HK-2 (cell line): ENCODE data around the gene FERMT3.

Source experiments
- DNase-seq: peaks from one replicate; pipeline ENCODE4 v3.0.0-alpha.2; 2018; ENCODE audit not compliant: unreplicated experiment

FERMT3 gene

DNA sequence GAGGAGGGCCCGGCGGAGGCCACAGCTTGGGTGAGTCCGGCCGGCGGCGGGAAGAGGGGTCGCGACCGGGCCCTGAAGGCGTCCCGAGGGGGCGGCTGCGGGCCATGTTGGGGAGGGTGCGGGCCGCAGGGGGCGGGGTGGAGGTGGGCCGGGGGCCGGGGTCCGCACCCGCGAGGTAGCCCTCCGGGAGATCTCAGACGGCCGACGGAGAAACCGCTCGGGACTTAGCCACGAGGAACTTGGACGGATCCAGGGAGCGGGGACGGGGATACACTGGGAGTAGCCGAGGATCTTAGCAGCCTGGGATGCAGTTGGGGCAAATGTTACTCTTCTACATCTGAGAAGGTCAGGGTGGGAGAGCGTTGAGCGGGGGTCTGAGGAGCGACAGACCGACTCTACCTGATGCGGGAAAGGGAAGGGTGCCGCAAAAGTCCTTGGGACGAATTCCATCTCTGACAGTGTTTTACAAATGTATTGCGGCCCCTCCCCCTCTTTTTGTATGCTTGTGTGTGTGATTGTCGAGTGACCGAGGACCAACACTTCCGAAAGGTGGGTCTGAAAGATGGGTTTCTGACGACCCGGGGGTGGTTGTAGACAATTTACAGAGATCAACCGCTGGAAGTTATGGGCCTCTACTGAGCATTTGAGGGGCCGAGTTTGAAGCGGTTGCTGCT, 19.9 kb upstream of the FERMT3 start:
- no peak for DNase-seq

DNA sequence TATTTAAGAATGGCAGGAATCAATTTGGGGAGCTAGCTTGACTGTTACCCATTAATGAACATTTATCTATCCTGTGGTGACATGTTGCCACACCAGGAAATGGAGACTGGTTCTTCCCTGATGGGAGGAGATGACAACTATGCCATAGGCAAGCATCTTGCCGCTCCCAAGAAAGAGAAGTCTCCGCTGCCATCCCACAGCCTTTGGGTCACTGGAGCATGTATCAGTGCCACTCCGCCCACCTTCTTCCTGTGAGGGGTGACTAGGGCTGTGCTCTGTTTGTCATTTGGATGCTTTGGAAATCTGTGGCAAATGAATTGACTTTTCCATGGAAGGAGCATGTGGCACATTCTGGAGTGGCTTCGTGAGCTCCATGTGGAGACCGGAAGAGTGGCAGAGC, 14.1 kb upstream of the FERMT3 start:
- DNase-seq = no peak

DNA sequence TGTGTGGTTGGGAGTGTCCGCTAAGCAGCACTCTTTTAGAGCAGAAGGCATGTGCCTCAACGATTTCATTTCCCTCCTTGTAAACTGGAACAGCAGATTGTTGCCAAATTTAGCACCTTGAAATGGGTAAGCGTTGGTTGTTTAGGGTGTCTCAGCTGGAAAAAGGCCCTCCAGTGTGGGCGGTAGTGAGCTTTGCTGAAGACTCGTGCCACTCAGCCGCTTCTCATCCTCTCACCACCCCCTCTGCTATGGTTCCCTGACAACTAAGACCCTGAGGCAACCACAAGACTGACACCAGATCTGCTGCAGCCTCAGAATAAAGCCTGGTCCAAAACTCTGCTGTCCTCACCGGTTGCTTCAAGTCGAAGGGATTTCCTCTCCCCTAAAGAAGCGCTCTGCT, 9.9 kb upstream of the FERMT3 start:
- DNase-seq = no peak

DNA sequence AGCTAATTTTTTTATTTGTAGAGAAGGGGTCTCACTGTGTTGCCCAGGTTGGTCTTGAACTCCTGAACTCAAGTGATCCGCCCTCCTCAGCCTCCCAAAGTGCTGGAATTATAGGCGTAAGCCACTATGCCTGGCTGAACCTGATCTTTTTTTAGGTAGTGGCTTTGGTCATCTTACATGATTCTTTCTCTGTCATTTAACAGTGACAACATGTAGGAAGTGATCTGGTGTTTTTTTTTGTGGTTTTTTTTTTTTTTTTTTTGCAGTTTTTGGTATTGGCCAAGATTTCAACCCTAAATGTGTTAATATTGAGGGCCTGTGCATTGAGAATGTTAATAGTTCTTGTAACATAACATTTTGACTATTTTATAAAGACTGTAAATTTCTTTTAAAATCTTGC, 8.0 kb upstream of the FERMT3 start:
- DNase-seq = no peak

DNA sequence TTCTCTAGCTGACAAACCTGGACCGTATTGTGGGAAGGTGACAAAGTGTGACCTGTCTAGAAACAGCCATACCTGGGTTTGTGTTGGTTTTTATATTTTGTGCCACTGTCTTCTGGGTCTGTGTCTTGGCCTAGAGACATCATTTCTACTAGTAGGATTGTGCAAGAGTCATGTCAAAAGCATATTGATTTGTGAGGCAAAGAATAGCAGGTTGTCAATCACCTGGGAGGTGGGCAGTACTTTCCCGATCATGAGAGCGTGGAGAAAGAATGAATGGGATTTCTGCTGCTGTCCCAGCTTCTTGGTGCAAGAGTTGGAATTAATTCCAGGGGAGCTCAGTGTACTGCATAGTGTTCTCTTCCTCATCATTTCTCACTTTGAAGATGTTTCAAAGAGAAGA, 5.0 kb upstream of the FERMT3 start:
- no peak for DNase-seq

DNA sequence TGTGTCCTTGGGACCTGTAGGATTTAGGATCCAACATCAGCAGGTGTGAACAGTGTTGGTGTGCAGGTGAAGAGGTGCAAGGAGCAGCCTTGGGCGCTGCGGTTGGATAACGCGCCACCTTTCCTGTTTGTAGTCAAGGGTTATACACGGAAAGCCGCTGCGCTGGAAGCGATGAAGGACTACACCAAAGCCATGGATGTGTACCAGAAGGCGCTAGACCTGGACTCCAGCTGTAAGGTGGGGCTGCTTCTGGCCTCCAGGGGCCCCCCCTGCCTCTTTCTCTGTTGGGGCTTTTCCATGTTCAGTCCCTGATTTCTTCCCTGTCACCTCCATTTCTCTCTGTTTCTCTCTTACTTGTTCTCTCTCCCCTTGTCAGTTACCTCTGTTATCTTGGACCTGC, 3.5 kb upstream of the FERMT3 start:
- no peak for DNase-seq

DNA sequence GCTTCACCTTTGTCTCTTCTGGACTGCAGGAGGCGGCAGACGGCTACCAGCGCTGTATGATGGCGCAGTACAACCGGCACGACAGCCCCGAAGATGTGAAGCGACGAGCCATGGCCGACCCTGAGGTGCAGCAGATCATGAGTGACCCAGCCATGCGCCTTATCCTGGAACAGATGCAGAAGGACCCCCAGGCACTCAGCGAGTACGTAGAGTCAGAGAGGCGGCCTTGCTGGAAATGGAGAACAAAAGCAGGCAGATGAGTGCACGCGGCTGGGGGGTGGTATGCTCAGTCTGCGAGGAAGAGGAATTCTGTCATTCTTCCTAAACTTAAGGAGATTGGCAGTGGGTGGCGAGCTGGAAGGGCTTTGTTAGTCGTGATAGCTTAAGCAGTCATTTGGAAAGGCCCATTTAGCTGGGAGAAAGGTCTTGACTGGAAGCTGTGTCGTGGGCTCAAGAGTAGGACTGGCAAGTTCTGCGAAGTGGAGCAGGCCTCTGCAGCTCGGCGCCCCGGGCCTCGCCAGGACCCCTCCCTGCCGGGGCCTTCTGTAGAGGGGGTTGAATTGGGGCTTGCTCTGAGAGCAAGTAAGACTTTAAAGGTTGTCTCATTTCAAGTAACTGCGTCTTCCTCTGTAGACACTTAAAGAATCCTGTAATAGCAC, 3.0 kb upstream of the FERMT3 start:
- DNase-seq = no peak

DNA sequence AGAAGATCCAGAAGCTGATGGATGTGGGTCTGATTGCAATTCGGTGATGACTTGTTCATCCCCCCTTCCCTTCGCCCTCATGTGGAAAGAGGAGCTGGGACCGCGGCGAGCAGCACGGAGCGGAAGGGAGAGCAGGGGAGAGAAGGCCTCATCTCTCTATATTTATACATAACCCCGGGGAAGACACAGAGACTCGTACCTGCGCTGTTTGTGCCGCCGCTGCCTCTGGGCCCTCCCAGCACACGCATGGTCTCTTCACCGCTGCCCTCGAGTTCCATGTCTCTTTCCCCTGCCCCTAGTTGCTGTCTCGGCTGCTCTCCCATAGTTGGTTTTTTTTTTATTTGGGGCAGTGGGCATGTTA, 2.5 kb upstream of the FERMT3 start:
- DNase-seq = no peak

DNA sequence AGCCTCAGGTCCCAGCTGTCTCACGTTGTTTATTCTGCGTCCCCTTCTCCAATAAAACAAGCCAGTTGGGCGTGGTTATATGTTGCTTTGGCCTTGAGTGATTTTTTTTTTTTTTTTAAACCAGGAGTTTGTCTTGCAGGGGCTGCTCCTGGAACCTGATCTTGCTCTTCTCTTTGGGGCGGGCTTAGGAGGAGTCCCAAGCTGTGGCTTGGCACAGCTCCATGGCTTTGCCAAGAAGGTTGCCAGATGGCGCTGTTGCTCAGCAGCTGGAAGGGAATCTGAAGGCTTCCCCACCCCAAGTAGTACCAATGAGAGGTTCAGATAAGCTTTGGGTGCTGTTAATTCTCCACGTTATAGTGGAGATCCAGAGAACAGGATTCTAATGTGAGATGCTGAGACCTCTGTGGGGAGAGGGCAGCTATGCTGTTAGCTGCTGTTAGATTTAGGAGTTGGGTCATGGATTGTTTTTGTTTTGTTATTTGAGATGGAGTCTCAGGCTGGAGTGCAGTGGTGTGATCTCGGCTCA, 2.0 kb upstream of the FERMT3 start:
- peak; percentile 68 for DNase-seq

DNA sequence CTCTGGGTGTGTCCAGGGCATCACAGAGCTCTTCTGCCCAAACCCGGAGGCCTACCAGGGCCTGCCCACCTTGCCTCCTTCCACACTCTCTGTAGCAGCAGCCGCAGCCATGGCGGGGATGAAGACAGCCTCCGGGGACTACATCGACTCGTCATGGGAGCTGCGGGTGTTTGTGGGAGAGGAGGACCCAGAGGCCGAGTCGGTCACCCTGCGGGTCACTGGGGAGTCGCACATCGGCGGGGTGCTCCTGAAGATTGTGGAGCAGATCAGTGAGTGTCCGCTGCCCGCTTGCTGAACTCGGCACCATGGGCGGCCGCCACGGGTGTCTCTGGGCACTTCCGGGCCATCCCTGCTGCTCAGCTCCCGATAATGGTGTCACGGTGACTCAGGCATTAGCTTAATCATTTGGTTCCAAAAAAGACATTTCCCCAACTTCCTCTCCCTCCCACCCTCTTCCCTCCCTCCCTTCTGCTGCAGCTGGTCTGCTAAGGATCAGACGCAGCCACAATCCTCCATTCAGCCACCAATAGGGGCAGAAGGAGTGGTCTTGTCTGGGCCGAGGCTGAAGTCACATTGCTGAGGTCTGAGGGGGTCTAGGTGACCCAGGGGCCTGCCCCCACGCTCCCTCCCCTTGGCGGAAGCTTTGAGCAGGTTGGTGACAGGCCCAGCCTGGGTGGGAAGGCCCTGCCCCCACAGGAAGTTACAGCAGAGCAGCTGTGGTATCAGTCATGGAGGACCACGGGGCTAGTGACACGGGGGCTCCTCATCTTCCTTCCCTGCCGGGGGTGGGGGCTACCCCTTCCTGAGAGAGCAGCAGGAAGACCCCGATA, 950 bp downstream of the FERMT3 start:
- DNase-seq = no peak

DNA sequence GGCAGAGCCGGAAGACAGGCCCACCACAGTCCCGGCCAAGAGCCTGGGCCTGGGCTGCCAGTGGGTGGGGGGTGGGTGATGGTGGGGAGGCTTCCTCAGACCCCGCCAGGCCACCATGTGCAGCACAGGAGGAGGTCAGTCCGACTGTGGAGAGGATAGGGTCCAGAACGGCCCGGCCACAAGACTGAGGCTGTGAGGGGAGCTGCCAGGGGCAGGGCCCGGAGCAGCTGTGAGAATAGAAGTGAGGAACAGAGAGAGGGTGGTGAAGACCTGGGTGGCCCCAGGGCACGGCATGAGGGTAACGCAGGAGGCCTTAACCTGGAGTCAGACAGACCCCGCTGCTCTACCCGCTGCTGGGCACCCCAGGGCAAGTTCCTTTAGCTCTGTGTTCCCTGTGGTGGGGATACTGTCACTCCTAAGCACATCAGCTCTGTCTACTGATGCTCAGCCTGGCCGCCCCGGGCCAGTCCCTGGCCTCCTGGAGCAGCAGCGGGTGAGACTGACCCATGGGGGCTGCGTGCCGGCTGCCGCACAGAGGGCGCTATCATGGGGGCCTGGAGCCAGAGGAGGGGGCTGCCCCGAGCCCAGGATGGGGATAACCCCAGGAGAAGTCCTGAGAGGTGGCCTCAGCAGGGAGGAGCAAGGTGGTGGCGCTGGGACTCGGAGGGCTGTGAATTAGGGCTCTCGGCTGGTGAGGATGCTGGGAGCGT, 1.7 kb downstream of the FERMT3 start:
- no peak for DNase-seq

DNA sequence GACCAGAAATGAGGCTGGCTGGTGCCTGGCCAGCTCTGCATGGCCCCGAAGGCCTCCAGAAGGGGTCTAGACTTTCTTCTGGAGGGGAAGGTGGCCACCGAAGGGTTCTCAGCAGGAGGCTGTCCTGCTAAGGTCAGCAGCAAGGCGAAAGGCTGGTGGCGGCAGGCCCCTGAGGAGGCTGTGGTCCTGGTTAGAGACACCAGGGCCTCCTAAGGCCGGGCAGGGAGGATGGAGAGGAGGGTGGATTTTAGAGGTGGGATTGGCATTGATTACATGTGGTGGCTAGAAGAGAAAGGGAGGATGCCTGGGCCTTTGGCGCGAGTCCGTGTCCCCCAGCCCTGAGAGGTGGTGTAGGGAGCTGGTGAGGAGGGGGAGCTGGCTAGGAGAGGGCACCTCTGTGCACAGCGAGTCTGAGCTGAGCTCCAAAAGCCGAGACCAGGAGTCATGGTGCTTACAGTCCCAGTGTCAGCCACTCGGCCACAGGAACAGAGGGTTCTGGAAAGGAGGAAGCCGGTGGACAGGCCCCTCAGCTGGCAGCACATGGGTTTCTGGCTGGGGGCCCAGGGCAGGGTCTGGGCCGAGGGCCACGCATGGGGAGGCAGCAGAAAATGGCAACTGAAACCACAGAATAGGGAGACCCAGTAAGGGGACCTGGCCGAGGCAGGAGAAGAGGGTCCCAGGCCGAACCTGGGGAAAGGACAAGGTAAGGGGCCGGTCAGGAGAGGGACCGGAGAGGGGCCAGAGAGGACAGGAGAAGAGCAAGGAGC, 2.5 kb downstream of the FERMT3 start:
- no peak for DNase-seq

DNA sequence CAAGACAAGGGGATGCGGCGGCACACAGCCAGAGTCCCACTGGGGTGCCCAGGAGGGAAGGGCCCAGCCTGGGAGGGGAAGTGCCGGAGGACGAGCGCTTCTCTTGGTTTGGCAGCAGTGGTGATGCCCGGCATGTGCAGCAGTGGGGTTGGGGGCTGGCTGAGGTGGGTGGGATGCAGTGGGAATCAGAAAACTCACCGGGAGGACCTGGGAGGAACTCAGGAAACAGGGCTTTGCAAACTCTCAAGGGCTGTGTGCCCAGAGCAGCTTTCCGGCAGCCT, 3.0 kb downstream of the FERMT3 start:
- no peak for DNase-seq

DNA sequence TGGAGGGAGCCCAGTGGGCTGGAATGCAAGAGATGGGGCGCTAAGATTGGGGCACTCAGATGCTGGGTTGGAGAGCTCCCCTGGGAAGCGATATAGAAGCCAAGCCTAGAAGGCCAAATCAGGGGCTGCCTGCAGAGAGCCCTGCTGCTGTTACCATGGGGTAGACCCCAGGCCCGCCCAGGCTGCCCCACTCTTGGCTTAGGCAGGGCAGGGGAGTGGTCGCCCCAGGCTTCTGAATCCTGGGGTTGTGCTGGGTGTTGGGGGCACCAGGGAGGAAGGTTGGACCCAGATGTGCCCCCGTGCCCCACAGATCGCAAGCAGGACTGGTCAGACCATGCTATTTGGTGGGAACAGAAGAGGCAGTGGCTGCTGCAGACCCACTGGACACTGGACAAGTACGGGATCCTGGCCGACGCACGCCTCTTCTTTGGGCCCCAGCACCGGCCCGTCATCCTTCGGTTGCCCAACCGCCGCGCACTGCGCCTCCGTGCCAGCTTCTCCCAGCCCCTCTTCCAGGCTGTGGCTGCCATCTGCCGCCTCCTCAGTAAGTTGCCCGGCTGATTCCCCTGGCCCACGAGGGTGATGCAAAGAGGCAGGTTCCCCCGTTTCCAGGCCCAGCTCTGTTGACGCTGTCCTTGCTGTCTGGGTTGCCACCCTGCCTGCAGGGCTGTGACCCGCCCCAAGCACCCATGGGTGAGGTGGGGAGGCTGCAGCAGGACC, 3.9 kb downstream of the FERMT3 start:
- DNase-seq = no peak

DNA sequence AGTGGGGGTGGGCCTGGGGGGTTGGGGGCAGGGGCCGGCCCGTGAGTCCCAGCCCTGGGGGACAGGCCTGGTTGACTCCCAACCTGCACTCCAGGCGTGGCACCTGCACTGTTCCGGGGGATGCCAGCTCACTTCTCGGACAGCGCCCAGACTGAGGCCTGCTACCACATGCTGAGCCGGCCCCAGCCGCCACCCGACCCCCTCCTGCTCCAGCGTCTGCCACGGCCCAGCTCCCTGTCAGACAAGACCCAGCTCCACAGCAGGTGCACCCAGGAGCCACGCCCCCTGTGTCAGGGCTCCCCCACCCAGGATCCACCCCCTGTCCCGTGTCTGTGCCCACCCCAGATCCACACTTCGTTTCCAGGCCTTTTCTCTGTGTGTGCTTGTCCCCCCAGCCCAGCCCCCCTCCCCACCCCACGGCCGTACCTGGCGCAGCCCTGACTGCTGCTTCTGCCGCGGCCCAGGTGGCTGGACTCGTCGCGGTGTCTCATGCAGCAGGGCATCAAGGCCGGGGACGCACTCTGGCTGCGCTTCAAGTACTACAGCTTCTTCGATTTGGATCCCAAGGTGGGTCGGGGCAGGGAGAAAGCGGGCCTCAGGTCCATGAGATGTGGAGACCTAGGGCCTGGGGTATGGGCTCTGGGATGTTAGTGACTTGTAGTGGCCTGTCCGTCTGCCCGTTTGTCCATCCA, 4.8 kb downstream of the FERMT3 start:
- no peak for DNase-seq

DNA sequence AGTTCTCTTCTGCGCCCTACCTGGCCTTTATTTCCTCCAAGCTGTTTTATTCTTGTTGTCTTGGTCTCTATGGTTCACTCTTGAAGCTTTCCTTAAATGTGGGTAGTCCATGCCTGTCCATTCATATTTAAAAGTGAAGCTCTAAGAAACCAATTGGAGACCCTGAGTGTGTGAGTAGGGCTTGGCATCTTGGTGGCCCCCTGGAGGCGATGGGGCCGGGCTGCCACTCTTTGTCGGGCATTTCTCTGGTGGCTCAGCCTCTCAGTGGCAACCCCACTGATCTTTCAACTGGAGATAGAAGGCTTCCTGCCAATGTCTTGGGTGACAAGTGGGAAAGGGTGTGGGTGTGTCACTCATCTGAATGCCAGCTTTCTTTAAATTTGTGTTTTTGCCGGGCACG, 10.4 kb downstream of the FERMT3 start:
- DNase-seq = no peak

DNA sequence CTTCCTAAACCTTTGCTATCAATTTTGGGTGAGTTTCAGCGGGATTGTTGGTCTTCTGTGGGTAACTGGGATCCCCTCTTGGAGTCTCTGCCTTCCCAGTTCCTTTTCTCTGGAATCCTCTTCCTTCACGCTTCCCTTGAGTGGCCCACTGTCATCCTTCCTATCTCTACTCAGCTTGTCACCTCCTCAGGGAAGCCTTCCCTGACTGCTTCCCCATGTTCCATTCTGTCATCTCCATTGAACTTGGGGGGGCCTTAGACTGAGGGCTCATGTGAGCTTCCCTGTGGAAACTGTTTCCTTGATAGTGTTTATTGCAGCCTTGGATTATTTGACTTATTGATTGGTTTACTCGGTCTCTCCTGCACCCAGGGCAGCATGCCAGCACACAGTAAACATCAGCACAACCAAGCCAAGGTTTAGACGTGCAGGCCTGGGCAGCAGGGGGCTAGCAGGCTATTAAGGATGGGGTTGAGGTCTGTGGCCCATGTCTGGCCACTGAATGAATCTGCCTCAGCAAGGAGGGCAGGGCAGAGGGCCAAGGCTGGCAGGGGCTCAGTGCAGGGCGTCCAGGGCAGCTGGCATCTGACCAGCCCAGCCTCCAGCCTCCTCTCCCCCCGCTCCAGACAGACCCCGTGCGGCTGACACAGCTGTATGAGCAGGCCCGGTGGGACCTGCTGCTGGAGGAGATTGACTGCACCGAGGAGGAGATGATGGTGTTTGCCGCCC, 12.3 kb downstream of the FERMT3 start:
- no peak for DNase-seq

DNA sequence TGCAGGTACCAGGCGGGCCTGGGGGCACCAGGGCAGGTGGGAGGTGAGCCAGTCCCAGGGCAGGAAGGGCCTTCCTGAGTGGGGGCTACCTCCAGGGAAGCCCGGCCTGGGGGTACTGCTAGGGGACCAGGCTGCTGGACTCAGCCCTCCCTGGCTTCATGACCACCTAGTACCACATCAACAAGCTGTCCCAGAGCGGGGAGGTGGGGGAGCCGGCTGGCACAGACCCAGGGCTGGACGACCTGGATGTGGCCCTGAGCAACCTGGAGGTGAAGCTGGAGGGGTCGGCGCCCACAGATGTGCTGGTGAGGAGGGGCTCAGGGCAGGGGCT, 12.8 kb downstream of the FERMT3 start:
- DNase-seq = no peak

DNA sequence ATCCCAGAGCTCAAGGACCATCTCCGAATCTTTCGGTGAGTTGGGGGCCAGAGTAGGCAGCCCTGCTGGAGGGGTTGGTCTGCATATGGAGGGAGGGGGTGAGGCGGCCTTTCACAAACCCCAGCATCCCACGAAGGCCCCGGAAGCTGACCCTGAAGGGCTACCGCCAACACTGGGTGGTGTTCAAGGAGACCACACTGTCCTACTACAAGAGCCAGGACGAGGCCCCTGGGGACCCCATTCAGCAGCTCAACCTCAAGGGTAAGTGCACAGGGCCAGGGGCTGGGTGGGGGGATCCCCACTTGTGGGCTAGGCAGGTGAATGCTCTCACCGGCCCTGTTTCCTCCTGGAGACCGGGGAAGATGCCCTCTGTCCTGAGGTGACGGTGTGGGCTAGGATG, 13.2 kb downstream of the FERMT3 start:
- no peak for DNase-seq

DNA sequence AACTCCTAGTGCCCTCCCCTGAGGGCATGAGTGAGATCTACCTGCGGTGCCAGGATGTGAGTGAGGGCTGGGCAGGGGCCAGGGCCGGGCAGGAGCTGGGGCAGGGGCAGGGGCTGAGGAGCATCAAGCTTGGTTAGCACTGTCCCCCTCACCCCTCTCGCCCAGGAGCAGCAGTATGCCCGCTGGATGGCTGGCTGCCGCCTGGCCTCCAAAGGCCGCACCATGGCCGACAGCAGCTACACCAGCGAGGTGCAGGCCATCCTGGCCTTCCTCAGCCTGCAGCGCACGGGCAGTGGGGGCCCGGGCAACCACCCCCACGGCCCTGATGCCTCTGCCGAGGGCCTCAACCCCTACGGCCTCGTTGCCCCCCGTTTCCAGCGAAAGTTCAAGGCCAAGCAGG, 13.8 kb downstream of the FERMT3 start:
- DNase-seq = no peak
